K562 (cell line): ENCODE results near the gene C11orf98. TPM values are rescaled to one million over a fixed set of nuclear protein-coding genes. Genes with fewer than 3 reads are reported as not detected.

Source experiments
- BRF2 ChIP-seq: IDR thresholded peaks from 3 replicates; pipeline ENCODE4 v1.6.1; 2011; ENCODE audit warnings: borderline replicate concordance, mild to moderate bottlenecking; ENCODE audit not compliant: insufficient read length, insufficient read depth
- CEBPB ChIP-seq: fragments of 450-650 bp; IDR thresholded peaks from 2 replicates; pipeline ENCODE4 v1.6.1; 2016; ENCODE audit warnings: missing genetic modification characterization, missing compliant biosample characterization
- DMBX1 ChIP-seq: fragments of 250-450 bp; sonication (Bioruptor Pico); IDR thresholded peaks from 2 replicates; pipeline ENCODE4 v1.8.0; 2022; ENCODE audit warnings: inconsistent platforms, mild to moderate bottlenecking, moderate library complexity, borderline replicate concordance
- E2F5 ChIP-seq: sonication (generic); formaldehyde crosslinking; IDR thresholded peaks from 2 replicates; pipeline ENCODE4 v1.8.0; 2022; ENCODE audit warnings: mild to moderate bottlenecking, missing genetic modification reagents
- HNRNPLL ChIP-seq: fragments of 200-400 bp; formaldehyde crosslinking; IDR thresholded peaks from 2 replicates; pipeline ENCODE4 v1.6.1; 2017; ENCODE audit warnings: low read length, low read depth, mild to moderate bottlenecking; ENCODE audit not compliant: poor library complexity, severe bottlenecking
- ILK ChIP-seq: fragments of 450-650 bp; IDR thresholded peaks from 2 replicates; pipeline ENCODE4 v1.6.1; 2016; ENCODE audit warnings: missing genetic modification characterization, low read depth, mild to moderate bottlenecking, missing compliant biosample characterization, moderate library complexity, borderline replicate concordance
- MCM2 ChIP-seq: fragments of 450-650 bp; IDR thresholded peaks from 2 replicates; pipeline ENCODE4 v1.6.1; 2017; ENCODE audit warnings: low read depth, mild to moderate bottlenecking
- PHB2 ChIP-seq: fragments of 450-650 bp; IDR thresholded peaks from 2 replicates; pipeline ENCODE4 v1.6.1; 2017; ENCODE audit warnings: low read depth
- SREBF1 ChIP-seq: fragments of 150-350 bp; IDR thresholded peaks from 2 replicates; pipeline ENCODE4 v1.6.1; 2014; ENCODE audit warnings: antibody characterized with exemption, low read depth, low read length, borderline replicate concordance
- TAF7 ChIP-seq: fragments of 450-650 bp; IDR thresholded peaks from 2 replicates; pipeline ENCODE4 v1.6.1; 2016; ENCODE audit warnings: missing genetic modification characterization, missing compliant biosample characterization
- TRIM25 ChIP-seq: fragments of 450-650 bp; IDR thresholded peaks from 2 replicates; pipeline ENCODE4 v1.7.0; 2016; ENCODE audit warnings: borderline replicate concordance
- U2AF2 ChIP-seq: fragments of 200-400 bp; formaldehyde crosslinking; optimal IDR thresholded peaks from 2 replicates; pipeline ENCODE3; 2017; ENCODE audit warnings: low read depth, mild to moderate bottlenecking, low read length
- ZBTB5 ChIP-seq: fragments of 450-650 bp; IDR thresholded peaks from 2 replicates; pipeline ENCODE4 v1.6.1; 2017; ENCODE audit warnings: antibody characterized with exemption
- ZNF212 ChIP-seq: fragments of 450-650 bp; formaldehyde crosslinking; IDR thresholded peaks from 2 replicates; pipeline ENCODE4 v1.4.0; 2020; ENCODE audit warnings: mild to moderate bottlenecking
- polyA plus RNA-seq, 8 experiments: library from polyadenylated mRNA; depleted of rRNA in 4 of 8; stranded (reverse) in 5 of 8; unstranded in 3 of 8; fragments of >200 nt; fragmentation: Nextera tagmentation in 2 of 8; fragmentation: Illumina TruSeq in 1 of 8; extraction: Ambion mirVana in 2 of 8; extraction: Trizol in 1 of 8; gene quantifications; 2 replicates each; pipeline versions ENCODE4 v1.2.1 to v1.2.3, GENCODE V29; 2011 to 2014; ENCODE audit warnings: inconsistent platforms in 1 of 8, missing spikeins in 1 of 8
- total RNA-seq, 7 experiments: library from RNA; depleted of rRNA in 6 of 7; stranded (reverse); fragments of >200 nt in 6 of 7; fragmentation: Illumina TruSeq in 2 of 7; extraction: Trizol in 2 of 7; gene quantifications; 2 replicates each; pipeline versions ENCODE4 v1.2.1 to v1.2.3, GENCODE V29; 2011 to 2021; ENCODE audit warnings: low replicate concordance in 1 of 7
- TF ChIP-seq, protein P1 (sequence below): fragments of 450-650 bp; formaldehyde crosslinking; IDR thresholded peaks from 2 replicates; pipeline ENCODE4 v1.4.0; 2020; ENCODE audit warnings: mild to moderate bottlenecking, moderate library complexity
- TF ChIP-seq, protein P2 (sequence below): fragments of 250-450 bp; sonication (Bioruptor Pico); IDR thresholded peaks from 2 replicates; pipeline ENCODE4 v1.4.0; 2020; ENCODE audit warnings: borderline replicate concordance

The C11orf98 gene
- total and polyA plus RNA-seq, 9 of the 15 experiments (the other 6 are each of a cell fraction or from before 2014, with no cell fraction given), result 103 to 352 (median 218) TPM

- TF ChIP-seq E2F5 (CRISPR knock-in tag) (peak; percentile 37; the same call in 1 of the 2 replicates), SREBF1 (no peak), DMBX1 (CRISPR knock-in tag) (no peak), BRF2 (no peak), ILK (no peak), U2AF2 (no peak), HNRNPLL (peak; percentile 34), CEBPB (tag) (no peak), PHB2 (no peak), ZNF212 (no peak; the same call in 1 of the 2 replicates), TRIM25 (no peak), ZBTB5 (no peak), TAF7 (no peak), MCM2 (no peak)
- TF ChIP-seq, protein P1, sequence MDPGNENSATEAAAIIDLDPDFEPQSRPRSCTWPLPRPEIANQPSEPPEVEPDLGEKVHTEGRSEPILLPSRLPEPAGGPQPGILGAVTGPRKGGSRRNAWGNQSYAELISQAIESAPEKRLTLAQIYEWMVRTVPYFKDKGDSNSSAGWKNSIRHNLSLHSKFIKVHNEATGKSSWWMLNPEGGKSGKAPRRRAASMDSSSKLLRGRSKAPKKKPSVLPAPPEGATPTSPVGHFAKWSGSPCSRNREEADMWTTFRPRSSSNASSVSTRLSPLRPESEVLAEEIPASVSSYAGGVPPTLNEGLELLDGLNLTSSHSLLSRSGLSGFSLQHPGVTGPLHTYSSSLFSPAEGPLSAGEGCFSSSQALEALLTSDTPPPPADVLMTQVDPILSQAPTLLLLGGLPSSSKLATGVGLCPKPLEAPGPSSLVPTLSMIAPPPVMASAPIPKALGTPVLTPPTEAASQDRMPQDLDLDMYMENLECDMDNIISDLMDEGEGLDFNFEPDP (CRISPR knock-in tag), result no peak
- TF ChIP-seq, protein P2, sequence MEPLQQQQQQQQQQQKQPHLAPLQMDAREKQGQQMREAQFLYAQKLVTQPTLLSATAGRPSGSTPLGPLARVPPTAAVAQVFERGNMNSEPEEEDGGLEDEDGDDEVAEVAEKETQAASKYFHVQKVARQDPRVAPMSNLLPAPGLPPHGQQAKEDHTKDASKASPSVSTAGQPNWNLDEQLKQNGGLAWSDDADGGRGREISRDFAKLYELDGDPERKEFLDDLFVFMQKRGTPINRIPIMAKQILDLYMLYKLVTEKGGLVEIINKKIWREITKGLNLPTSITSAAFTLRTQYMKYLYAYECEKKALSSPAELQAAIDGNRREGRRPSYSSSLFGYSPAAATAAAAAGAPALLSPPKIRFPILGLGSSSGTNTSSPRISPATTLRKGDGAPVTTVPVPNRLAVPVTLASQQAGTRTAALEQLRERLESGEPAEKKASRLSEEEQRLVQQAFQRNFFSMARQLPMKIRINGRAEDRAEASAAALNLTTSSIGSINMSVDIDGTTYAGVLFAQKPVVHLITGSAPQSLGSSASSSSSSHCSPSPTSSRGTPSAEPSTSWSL, result no peak
Measured at GRCh38 chr11:62705880-62706849, 41.2 kb upstream of the C11orf98 start (continued).
